NCI-H345 treated with DMSO at 0.1 percent for 48 hours (cell line): ENCODE results near the gene RAD17.
A peak's percentile ranks its signal among the peaks of the same experiment; 100 is the strongest.
"Not testable (repeated sequence)": the region's sequence is repeated elsewhere in the genome, so short reads cannot be mapped to it uniquely, and the experiment has no call there.

Source experiments
- DNase-seq: peaks from one replicate; lab custom pipeline; 2025; ENCODE audit not compliant: unreplicated experiment; lab: John Stamatoyannopoulos, UW

The RAD17 gene

DNA sequence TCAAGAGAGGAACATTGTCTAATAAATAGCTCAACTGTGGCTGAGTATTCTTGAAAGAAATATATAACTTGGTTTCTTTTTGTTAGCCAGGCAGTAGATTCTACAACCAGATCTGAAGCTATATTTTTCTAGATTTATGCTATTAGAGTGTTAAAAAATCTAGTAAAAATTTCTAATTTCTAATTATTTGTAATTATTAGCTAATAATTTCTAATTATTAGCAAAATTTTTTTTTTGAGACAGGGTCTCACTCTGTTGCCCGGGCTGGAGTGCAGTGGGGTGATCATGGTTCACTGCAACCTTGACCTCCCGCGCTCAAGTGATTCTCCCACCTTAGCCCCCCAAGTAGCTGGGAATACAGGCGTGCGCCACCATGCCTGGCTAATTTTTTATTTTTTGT, 2.8 kb downstream of the RAD17 start:
- DNase-seq, result no peak

GRCh38 chr5:69374911-69375446, 5.4 kb downstream of the RAD17 start:
- no peak for DNase-seq

- no peak for DNase-seq
These were observed 8.8 kb downstream of the RAD17 start for GRCh38 chr5:69378376-69378775.

GRCh38 chr5:69404659-69405330, 35.2 kb downstream of the RAD17 start:
- DNase-seq, result no peak

- DNase-seq, result peak; percentile 66
These were observed 45.4 kb downstream of the RAD17 start, which contains the start of gene MARVELD2 for GRCh38 chr5:69414885-69415583. TSS of gene MARVELD2 (plus strand) at chr5:69415116. CDS start at chr5:69419386, 4,270 bp downstream.

- DNase-seq, result no peak
These were observed 46.0 kb downstream of the RAD17 start for GRCh38 chr5:69415584-69415958.

- DNase-seq, result no peak
These were observed 46.6 kb downstream of the RAD17 start for GRCh38 chr5:69416180-69416579.

DNA sequence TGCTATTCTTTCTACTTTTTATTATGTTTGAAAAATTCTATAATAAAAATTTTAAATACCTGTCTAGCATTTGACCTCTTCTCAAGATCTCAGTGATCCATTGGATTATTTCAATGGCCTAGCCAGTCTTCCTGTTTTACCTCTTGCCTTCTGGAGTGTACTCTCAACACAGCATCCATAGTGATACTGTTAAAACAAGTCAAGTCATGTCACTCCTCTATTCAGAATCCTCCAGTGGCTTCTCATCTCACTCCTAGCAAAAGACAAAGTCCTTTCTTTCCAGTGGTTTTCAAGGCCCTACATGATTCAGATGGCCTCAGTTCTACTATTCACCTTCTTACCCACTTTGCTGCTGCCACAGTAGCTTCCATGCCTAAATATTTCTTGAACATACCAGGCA, 47.1 kb downstream of the RAD17 start:
- no peak for DNase-seq

DNA sequence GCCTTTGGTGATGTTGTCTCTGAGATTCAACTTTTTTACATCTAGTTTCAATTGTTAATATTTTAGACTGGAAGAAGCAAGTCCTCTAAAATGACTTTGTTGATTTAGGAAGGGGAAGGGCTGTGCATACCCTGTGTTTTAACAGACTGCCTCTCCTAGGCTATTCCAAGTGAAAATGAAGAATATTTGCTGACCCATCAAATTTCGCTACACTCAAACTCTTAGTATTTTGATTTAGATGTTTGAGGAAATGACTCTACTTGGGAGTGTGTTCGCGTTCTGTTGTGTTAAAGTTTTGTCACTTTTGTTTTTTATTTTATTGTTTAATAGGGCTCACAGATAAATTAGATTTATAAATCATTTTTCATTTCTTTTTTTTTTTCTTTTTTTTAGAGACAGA, 48.9 kb downstream of the RAD17 start:
- no peak for DNase-seq

DNA sequence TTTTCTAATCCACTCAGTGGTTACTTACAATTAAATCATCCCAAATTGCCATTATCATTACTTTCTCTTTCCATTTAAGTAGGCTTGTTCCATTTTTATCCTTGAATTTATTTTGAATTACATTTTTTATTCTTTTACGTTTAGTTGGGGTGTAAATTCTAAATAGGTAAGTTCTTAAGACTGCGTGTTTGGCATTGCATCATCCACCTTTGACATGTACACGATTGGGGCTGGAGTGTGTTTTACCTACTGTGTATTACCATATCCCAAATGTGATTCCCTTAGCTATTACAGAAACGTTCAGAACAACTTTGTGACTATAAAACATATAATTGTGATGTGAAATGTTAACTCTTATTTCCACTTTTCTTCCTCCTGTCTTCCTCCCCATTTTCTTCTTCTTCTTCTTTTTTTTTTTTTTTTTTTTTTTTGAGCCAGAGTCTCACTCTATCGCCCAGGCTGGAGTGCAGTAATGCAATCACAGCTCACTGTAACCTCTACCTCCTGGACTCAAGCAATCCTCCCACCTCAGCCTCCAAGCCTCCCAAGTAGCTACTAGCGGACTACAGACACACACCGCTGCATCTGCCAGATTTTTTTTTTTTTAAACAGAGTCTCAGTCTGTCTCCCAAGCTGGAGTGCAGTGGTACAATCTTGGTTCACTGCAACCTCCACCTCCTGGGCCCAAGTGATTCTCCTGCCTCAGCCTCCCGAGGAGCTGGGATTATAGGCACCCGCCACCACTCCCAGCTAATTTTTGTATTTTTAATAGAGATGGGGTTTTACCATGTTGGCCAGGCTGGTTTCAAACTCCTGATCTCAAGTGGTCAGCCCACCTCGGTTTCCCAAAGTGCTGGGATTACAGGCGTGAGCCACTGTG, 62.0 kb downstream of the RAD17 start:
- DNase-seq, result no peak

DNA sequence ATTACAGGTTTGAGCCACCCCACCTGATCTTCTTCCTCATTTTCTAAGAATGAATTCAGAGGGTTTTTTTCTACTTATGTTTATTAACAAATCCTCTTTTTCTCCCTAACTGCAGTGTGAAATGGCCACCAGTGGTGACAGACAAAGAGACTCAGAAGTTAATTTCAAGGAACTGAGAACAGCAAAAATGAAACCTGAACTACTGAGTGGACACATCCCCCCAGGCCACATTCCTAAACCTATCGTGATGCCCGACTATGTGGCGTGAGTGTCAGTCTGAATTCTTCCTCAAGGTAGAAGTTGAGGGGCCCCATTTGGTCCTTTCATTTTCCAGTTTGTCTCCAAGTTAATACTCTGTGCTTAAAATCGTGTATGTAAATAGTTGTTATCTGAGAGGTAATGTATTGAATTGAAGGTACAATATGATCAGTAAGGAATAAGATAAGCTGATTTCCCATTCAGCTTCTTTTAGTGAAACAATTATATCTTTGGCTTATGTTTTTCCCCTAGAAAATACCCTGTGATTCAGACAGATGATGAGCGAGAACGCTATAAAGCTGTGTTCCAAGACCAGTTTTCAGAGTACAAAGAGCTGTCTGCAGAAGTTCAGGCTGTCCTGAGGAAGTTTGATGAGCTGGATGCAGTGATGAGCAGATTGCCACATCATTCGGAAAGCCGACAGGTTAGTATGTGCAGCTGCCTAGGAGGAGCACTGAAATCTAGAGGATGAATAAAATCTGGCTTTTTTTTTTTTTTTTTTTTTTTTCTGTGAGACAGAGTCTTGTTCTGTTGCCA, 63.0 kb downstream of the RAD17 start:
- DNase-seq, result no peak

DNA sequence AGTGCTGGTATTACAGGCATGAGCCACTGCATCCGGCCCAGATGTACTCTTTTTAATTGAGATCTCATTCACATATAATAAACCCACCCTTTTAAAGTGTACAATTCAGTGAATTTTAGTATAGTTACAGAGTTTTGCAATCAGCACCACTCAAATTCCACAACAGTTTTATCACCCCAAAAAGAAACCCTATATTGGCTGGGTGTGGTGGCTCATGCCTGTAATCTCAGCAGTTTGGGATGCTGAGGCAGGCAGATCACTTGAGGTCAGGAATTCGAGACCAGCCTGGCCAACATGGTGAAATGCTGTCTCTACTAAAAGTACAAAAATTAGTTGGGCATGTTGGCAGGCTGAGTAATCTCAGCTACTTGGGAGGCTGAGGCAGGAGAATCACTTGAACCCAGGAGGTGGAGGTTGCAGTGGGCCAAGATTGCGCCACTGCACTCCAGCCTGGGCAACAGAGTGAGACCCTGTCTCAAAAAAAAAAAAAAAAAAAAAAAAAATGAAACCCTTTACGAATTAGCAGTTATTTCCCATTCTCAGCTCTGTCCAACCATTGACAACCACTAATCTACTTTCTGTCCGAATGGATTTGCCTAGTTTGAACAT, 65.8 kb downstream of the RAD17 start:
- DNase-seq, result not testable (repeated sequence)

DNA sequence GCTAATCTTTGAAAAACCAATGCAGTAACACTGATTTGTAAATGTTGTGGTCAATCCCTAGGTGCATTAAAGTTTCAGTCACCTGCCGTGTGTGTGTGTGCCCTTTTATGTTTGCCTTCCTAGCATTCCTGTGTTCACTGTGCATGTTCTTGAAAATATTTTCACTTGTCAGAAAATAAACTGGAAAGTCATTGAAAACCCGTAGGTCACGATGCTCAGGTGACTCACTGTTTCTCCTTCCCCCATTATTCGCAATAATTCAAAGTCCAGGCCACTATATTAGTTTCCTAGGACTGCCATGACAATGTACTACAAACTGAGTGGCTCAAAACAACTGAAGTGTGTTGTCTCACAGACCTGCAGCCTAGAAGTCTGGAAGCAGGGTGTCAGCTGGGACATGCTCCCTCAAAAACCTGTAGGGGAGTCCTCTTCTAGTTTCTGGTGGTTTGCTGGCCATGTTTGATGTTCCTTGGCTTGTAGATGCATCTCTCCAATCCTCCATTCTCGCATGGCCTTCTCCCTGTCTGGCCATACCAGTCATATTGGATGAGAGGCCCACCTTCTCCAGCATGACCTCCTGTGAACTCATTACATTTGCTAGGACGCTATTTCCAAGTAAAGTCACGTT, 74.6 kb downstream of the RAD17 start:
- no peak for DNase-seq

- no peak for DNase-seq
These were observed 79.9 kb downstream of the RAD17 start for GRCh38 chr5:69449511-69449910.

DNA sequence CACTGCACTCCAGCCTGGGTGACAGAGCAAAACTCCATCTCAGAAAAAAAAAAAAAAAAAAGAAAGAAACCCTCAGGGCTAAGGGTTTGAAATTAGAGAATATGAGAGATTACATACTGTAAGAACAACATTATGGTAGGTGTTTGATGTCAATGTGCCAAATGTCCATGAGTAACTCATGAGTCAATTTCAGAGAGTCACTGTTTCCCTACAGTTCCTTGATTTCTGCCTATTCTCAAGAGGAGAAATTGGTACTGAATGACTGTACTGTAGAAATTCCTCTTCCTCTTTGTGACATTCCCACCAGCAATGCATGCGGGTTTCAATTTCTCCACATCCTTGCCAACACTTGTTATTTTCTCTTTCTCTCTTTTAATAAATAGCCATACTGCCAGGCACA, 80.5 kb downstream of the RAD17 start:
- no peak for DNase-seq

GRCh38 chr5:69450527-69450926, 80.9 kb downstream of the RAD17 start:
- DNase-seq, result not testable (repeated sequence)

DNA sequence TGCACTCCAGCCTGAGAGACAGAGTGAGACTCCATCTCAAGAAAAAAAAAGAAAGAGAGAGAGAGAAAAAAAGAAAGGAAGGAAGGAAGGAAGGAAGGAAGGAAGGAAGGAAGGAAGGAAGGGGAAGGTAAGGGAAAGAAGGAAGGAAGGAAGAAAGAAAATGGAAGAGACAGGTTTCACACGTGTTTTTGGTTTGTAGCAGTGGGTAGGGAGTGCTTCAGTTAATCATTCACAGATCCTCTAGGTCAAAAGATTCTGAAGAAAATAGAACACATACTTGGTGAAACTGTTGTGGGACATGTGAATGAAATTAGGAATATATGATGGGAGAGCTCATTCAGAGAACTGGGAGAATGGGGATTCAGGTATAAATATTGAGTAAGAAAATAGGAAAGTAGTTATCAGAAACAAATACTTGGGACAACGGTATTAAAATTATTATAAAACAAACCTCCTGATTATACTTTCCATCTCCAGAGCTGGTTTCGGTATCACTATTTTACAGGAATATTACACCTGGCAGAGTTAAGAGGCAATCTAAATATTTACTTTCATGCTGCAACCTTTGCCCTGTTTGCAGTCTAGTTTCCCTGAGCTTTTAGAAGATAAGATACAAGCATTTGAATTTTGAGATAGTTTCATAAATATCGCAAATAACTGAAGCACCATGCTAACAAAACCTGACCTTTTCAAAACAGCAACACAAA, 82.5 kb downstream of the RAD17 start:
- no peak for DNase-seq

DNA sequence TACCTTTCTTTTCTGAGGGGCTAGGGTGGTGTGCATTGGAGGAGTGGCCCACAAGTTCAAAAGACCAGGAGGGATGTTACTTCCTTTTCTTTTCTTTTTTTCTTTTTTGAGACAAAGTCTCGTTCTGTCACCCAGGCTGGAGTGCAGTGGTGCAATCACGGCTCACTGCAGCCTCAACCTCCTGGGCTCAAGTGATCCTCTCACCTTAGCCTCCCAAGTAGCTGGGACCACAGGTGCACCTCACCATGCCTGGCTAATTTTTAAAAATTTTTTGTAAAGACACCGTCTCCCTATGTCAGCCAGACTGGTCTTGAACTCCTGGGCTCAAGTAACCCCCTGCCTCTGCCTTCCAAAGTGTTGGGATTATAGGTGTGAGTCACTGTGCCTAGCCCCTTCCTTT, 83.9 kb downstream of the RAD17 start:
- DNase-seq, result not testable (repeated sequence)
